Trophoblast cell (in vitro differentiated cells and primary cell): ENCODE measurements around the gene MXD3.
"Not testable (repeated sequence)": the region's sequence is repeated elsewhere in the genome, so short reads cannot be mapped to it uniquely, and the experiment has no call there.

Source experiments
- DNase-seq, 2 donors: peaks; one replicate each; pipeline ENCODE4 v3.0.0-alpha.2; 2016
- H2AFZ ChIP-seq: 2 replicates; pipeline ENCODE4 v1.6.1; 2013; ENCODE audit warnings: low read length, moderate library complexity, mild to moderate bottlenecking; ENCODE audit not compliant: insufficient read depth, poor library complexity
- H2AK5ac ChIP-seq: 2 replicates; pipeline ENCODE4 v1.6.1; 2013; ENCODE audit warnings: mild to moderate bottlenecking, low read length
- H2BK120ac ChIP-seq: 2 replicates; pipeline ENCODE4 v1.6.1; 2013; ENCODE audit warnings: low read length, mild to moderate bottlenecking, moderate library complexity; ENCODE audit not compliant: insufficient read depth, poor library complexity
- H2BK12ac ChIP-seq: 2 replicates; pipeline ENCODE4 v1.6.1; 2013; ENCODE audit warnings: mild to moderate bottlenecking, low read length, moderate library complexity
- H2BK5ac ChIP-seq: 2 replicates; pipeline ENCODE4 v1.6.1; 2013; ENCODE audit warnings: low read length, low read depth, moderate library complexity, mild to moderate bottlenecking; ENCODE audit not compliant: poor library complexity
- H3K14ac ChIP-seq: 2 replicates; pipeline ENCODE4 v1.6.1; 2013; ENCODE audit warnings: mild to moderate bottlenecking, low read length
- H3K18ac ChIP-seq: 2 replicates; pipeline ENCODE4 v1.6.1; 2013; ENCODE audit warnings: mild to moderate bottlenecking, low read length
- H3K23ac ChIP-seq: 2 replicates; pipeline ENCODE4 v1.6.1; 2013; ENCODE audit warnings: low read length
- H3K27ac ChIP-seq: 2 replicates; pipeline ENCODE4 v1.5.1; 2013; ENCODE audit warnings: low read depth, mild to moderate bottlenecking, inconsistent platforms, low read length, moderate library complexity
- H3K27me3 ChIP-seq: 2 replicates; pipeline ENCODE4 v1.6.1; 2013; ENCODE audit warnings: inconsistent platforms, mild to moderate bottlenecking, low read length, moderate library complexity; ENCODE audit not compliant: insufficient read depth
- H3K36me3 ChIP-seq, 2 experiments: 1 replicate in 1 of 2; 2 replicates in 1 of 2; pipeline ENCODE4 v1.6.1; 2013; ENCODE audit warnings: low read length in 2 of 2, mild to moderate bottlenecking in 2 of 2, moderate library complexity in 1 of 2; ENCODE audit not compliant: insufficient read depth in 2 of 2, control insufficient read depth in 1 of 2
- H3K4ac ChIP-seq: 2 replicates; pipeline ENCODE4 v1.6.1; 2013; ENCODE audit warnings: low read depth, mild to moderate bottlenecking, low read length, moderate library complexity
- H3K4me1 ChIP-seq, 2 experiments: 1 replicate in 1 of 2; 2 replicates in 1 of 2; pipeline ENCODE4 v1.6.1; 2013; ENCODE audit warnings: low read length in 2 of 2, mild to moderate bottlenecking in 2 of 2, moderate library complexity in 1 of 2; ENCODE audit not compliant: insufficient read depth in 2 of 2, control insufficient read depth in 1 of 2
- H3K4me2 ChIP-seq: 2 replicates; pipeline ENCODE4 v1.6.1; 2013; ENCODE audit warnings: inconsistent platforms, mild to moderate bottlenecking, low read length, moderate library complexity
- H3K4me3 ChIP-seq: 2 replicates; pipeline ENCODE4 v1.5.1; 2013; ENCODE audit warnings: mild to moderate bottlenecking, low read depth, low read length, inconsistent platforms
- H3K79me1 ChIP-seq: one replicate; pipeline ENCODE4 v1.6.1; 2013; ENCODE audit warnings: low read length
- H3K79me2 ChIP-seq: 2 replicates; pipeline ENCODE4 v1.6.1; 2013; ENCODE audit warnings: low read length, mild to moderate bottlenecking; ENCODE audit not compliant: control insufficient read depth, insufficient read depth, poor library complexity
- H3K9ac ChIP-seq: 2 replicates; pipeline ENCODE4 v1.6.1; 2013; ENCODE audit warnings: mild to moderate bottlenecking, low read length
- H3K9me3 ChIP-seq: 2 replicates; pipeline ENCODE4 v1.6.1; 2013; ENCODE audit warnings: low read depth, mild to moderate bottlenecking, control low read depth, inconsistent platforms, low read length; ENCODE audit not compliant: insufficient read depth
- H4K12ac ChIP-seq: 2 replicates; pipeline ENCODE4 v1.6.1; 2013; ENCODE audit warnings: low read depth, mild to moderate bottlenecking, low read length, moderate library complexity
- H4K8ac ChIP-seq: 2 replicates; pipeline ENCODE4 v1.6.1; 2013; ENCODE audit warnings: low read depth, mild to moderate bottlenecking, low read length, moderate library complexity
- H4K91ac ChIP-seq: one replicate; pipeline ENCODE4 v1.6.1; 2013; ENCODE audit warnings: low read depth, mild to moderate bottlenecking, low read length, moderate library complexity
- WGBS: extraction: QIAGEN DNeasy Blood & Tissue Kit; methylation state at CpG from one replicate; pipeline ENCODE4 v1.1.7; 2013; ENCODE audit warnings: missing lambda C conversion rate; ENCODE audit not compliant: insufficient read length, insufficient coverage; ENCODE audit errors: extremely low coverage; 5-methylcytosine and 5-hydroxymethylcytosine counted together

Gene MXD3

GRCh38 chr5:177264178-177264577 is 47.5 kb downstream of the MXD3 start:
- DNase-seq = no peak
- Histone ChIP-seq H3K18ac (no peak overlapping the region), H3K9ac (no peak overlapping the region), H3K4me3 (no peak overlapping the region), H3K9me3 (no peaks in the 10 kb centered on the region), H3K4me2 (no peak overlapping the region), H2AK5ac (no peak overlapping the region), H3K27me3 (no peaks in the 10 kb centered on the region), H2AFZ (no peak overlapping the region), H3K79me2 (no peaks in the 10 kb centered on the region), H3K79me1 (no peaks in the 10 kb centered on the region), H2BK5ac (no peak overlapping the region), H4K91ac (no peak overlapping the region), H2BK120ac (no peak overlapping the region), H3K36me3 (peaks cover 21 to 29% of the 10 kb centered on the region in 2 experiments), H3K4ac (no peak overlapping the region), H2BK12ac (no peak overlapping the region), H4K12ac (no peak overlapping the region), H4K8ac (no peak overlapping the region), H3K23ac (no peak overlapping the region), H3K27ac (no peak overlapping the region), H3K4me1 (no peaks in the 10 kb centered on the region), H3K14ac (no peak overlapping the region)
- WGBS = no CpG with 5 or more reads among the region's 1 CpG

GRCh38 chr5:177261510-177261909 is 50.2 kb downstream of the MXD3 start:
- H3K36me3 ChIP-seq = peaks cover 26 to 33% of the 10 kb centered on the region in 2 experiments
- H3K14ac ChIP-seq = no peak overlapping the region
- WGBS = no CpG with 5 or more reads among the region's 1 CpG
- H3K9me3 ChIP-seq = no peaks in the 10 kb centered on the region
- no peaks in the 10 kb centered on the region for H3K79me1 ChIP-seq
- no peak overlapping the region for H3K4me2 ChIP-seq
- no peak overlapping the region for H3K23ac ChIP-seq
- H3K79me2 ChIP-seq = no peaks in the 10 kb centered on the region
- no peaks in the 10 kb centered on the region for H3K27me3 ChIP-seq
- H3K4me3 ChIP-seq = no peak overlapping the region
- no peak overlapping the region for H3K18ac ChIP-seq
- H3K4ac ChIP-seq = no peak overlapping the region
- no peak overlapping the region for H4K91ac ChIP-seq
- no peak overlapping the region for H2AK5ac ChIP-seq
- H4K12ac ChIP-seq = no peak overlapping the region
- H2AFZ ChIP-seq = no peak overlapping the region
- DNase-seq = no peak
- H2BK12ac ChIP-seq = no peak overlapping the region
- no peaks in the 10 kb centered on the region for H3K4me1 ChIP-seq
- no peak overlapping the region for H2BK5ac ChIP-seq
- no peak overlapping the region for H2BK120ac ChIP-seq
- H3K9ac ChIP-seq = no peak overlapping the region
- H3K27ac ChIP-seq = no peak overlapping the region
- no peak overlapping the region for H4K8ac ChIP-seq

- Histone ChIP-seq H3K18ac (no peak overlapping the region), H3K23ac (no peak overlapping the region), H3K79me2 (no peaks in the 10 kb centered on the region), H3K4me3 (no peak overlapping the region), H3K14ac (no peak overlapping the region), H2BK120ac (no peak overlapping the region), H3K4me2 (no peak overlapping the region), H3K36me3 (peaks cover 24 to 31% of the 10 kb centered on the region in 2 experiments), H3K4me1 (no peaks in the 10 kb centered on the region), H3K79me1 (no peaks in the 10 kb centered on the region), H3K9ac (no peak overlapping the region), H2BK12ac (no peak overlapping the region), H4K12ac (no peak overlapping the region), H3K9me3 (no peaks in the 10 kb centered on the region), H3K27ac (no peak overlapping the region), H4K8ac (no peak overlapping the region), H3K27me3 (no peaks in the 10 kb centered on the region), H2AK5ac (no peak overlapping the region), H2BK5ac (no peak overlapping the region), H2AFZ (no peak overlapping the region), H3K4ac (no peak overlapping the region), H4K91ac (no peak overlapping the region)
- WGBS = 100% methylated on average over 1 of the region's 7 CpGs
- no peak for DNase-seq
These were observed 50.7 kb downstream of the MXD3 start for GRCh38 chr5:177260961-177261360.

- H3K27me3 ChIP-seq, H3K9me3 ChIP-seq, H3K23ac ChIP-seq, DNase-seq, H4K12ac ChIP-seq, H3K4ac ChIP-seq, H3K79me2 ChIP-seq, H2BK120ac ChIP-seq, H2AK5ac ChIP-seq, H3K9ac ChIP-seq, H4K91ac ChIP-seq, H3K27ac ChIP-seq, H3K4me1 ChIP-seq, H3K14ac ChIP-seq, H2BK5ac ChIP-seq, H3K4me3 ChIP-seq, H2BK12ac ChIP-seq, H2AFZ ChIP-seq, H4K8ac ChIP-seq, H3K18ac ChIP-seq, H3K4me2 ChIP-seq, H3K79me1 ChIP-seq: not testable (repeated sequence)
- WGBS = no CpG with 5 or more reads among the region's 7 CpGs
- H3K36me3 ChIP-seq = peaks cover 24 to 32% of the 10 kb centered on the region in 2 experiments
These were observed 53.0 kb downstream of the MXD3 start for GRCh38 chr5:177258711-177259110.
